ENCODE measurements around the gene IMP3.

DNA sequence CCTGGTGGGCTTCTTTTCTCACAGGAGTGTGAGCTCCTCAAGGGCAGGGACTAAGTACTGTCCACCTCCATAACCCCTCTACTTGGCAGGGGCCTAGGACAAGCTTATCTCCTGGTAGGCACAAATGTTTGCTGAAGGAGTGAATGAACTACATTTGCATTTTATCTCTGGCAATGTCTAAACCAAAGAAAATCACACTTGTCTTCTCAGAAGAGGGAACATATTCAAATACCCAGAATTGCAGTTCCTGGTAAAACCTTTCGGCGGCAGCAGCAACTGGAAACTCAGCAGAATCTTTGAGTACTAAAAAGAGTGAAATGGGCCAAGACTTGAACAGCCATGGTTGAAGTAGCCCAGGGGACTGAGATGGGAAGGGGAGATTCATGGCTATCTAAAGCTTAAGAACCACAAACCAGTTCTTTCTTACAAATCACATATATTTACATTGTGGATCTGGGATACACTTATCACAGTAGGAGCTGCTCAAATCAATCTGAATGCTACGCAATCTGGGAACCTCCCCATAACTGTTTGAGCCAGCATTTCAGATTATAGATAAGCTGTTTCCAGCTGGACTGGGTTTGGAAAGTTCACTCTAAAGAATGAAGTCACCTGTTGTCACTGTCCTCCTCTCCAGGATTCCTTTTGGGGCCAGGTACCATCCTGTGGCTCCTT is 42.2 kb downstream of the IMP3 start:
- TF ChIP-seq EZH2 (IDR thresholded peaks at IDR 0.05; ENCODE audit: borderline replicate concordance, low read depth, low read length, severe bottlenecking), result no peak
- TF ChIP-seq, protein P1, sequence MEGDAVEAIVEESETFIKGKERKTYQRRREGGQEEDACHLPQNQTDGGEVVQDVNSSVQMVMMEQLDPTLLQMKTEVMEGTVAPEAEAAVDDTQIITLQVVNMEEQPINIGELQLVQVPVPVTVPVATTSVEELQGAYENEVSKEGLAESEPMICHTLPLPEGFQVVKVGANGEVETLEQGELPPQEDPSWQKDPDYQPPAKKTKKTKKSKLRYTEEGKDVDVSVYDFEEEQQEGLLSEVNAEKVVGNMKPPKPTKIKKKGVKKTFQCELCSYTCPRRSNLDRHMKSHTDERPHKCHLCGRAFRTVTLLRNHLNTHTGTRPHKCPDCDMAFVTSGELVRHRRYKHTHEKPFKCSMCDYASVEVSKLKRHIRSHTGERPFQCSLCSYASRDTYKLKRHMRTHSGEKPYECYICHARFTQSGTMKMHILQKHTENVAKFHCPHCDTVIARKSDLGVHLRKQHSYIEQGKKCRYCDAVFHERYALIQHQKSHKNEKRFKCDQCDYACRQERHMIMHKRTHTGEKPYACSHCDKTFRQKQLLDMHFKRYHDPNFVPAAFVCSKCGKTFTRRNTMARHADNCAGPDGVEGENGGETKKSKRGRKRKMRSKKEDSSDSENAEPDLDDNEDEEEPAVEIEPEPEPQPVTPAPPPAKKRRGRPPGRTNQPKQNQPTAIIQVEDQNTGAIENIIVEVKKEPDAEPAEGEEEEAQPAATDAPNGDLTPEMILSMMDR (IDR thresholded peaks at IDR 0.05; ENCODE audit: borderline replicate concordance, extremely low read depth, low read length, poor library complexity, severe bottlenecking), result peak; percentile 49
